ENCODE results near the gene LBHD1.
"Not testable (repeated sequence)": the region's sequence is repeated elsewhere in the genome, so short reads cannot be mapped to it uniquely, and the experiment has no call there.

The LBHD1 gene

DNA sequence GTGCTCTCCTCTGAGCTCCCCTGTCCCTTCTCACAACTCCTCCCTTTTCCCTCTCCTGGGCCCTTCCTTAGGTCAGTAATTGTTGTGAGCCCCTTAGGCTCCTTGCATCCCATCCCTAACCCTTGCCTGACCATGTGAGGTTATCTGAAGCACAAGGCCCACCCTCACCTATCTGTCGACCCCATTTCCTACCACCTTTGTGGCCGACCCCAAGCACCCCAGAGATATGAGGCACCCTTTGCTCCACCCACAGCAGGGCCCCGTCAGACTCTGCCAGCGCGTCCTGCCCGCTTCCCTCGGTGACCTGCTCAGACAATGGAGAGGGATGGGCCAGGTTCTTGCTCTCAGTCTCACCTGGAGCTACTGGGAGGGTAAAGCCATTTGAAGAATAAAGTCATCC, 36.7 kb upstream of the LBHD1 start:
- peaks cover 21% of the 10 kb centered on the region for H3K4me1 ChIP-seq (ENCODE audit: insufficient read depth, low read length)
- peak overlapping the region; percentile 95 for H3K9ac ChIP-seq (ENCODE audit: low read depth, low read length)
- peak overlapping the region; percentile 82 for H3K4me3 ChIP-seq (ENCODE audit: low read length)
- WGBS: 17% methylated on average over 7 of the region's 7 CpGs
- H3K9me3 ChIP-seq (ENCODE audit: insufficient read depth, low read depth, low read length): no peaks in the 10 kb centered on the region
- H3K36me3 ChIP-seq (ENCODE audit: insufficient read depth, low read length): peaks cover 41% of the 10 kb centered on the region
- no peaks in the 10 kb centered on the region for H3K27me3 ChIP-seq (ENCODE audit: insufficient read depth, low read length)
- H3K27ac ChIP-seq (ENCODE audit: low read depth, low read length): peak overlapping the region; percentile 83

DNA sequence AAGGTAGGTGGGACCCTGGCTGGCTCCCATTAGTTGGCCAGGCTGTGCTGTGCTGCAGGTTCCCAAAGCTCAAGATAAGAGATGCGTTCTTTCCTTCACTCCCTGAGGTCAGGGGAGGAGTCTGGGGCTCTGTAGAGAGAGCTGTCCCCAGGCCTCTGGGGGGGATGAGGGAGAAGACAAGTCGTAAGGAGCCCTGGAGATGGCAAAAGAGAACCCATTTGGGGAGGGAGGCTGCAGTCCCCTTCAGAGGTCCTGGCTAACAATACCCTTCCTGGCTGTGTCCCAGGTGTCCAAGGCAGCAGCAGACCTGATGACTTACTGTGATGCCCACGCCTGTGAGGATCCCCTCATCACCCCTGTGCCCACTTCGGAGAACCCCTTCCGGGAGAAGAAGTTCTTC, 36.3 kb upstream of the LBHD1 start:
- H3K9me3 ChIP-seq (ENCODE audit: insufficient read depth, low read depth, low read length): no peaks in the 10 kb centered on the region
- WGBS: 80% methylated on average over 5 of the region's 5 CpGs
- H3K4me3 ChIP-seq (ENCODE audit: low read length): peak overlapping the region; percentile 82
- 0 out of 2 replicates have a peak overlapping the region, but pooled peaks have one; percentile 83 for H3K27ac ChIP-seq (ENCODE audit: low read depth, low read length)
- H3K9ac ChIP-seq (ENCODE audit: low read depth, low read length): no peak overlapping the region
- H3K36me3 ChIP-seq (ENCODE audit: insufficient read depth, low read length): peaks cover 37% of the 10 kb centered on the region
- no peaks in the 10 kb centered on the region for H3K27me3 ChIP-seq (ENCODE audit: insufficient read depth, low read length)
- H3K4me1 ChIP-seq (ENCODE audit: insufficient read depth, low read length): peaks cover 21% of the 10 kb centered on the region

DNA sequence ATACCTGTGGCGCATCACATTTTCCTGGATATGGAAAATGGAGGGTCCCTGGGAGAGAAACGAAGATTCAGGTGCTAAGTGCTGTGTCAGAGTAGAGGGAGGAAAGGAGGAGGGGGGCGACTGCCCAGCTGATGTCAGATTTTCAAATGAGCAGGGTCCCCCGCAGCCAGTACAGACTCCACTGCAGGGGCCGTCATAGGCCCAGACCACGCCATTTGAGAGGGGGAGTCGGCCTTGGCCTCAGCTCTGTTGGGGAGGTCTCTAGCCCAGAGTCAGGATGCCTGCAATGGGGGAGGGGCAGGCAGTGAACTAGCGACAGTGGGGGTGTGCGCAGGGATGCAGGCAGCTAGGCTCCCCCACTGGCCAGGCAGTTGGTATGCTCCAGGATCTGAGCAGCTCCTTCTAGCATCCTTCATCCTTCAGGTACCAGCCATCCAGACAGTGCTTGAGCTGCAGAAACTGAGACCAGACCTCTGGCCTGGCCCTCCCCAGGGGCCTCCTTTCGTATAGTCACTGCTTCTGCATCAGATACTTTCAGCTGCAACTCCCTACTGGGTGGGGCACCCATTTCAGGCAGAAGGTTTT, 35.3 kb upstream of the LBHD1 start, which contains the start of the genes BSCL2 and GNG3:
TSS of gene BSCL2 (minus strand) at position 148 of the 585 bp plus-strand sequence. CDS start 229 bp downstream, outside the sequence.
TSS of gene GNG3 (plus strand) at position 400 of the 585 bp plus-strand sequence. CDS start 620 bp downstream, outside the sequence.
- peak within 1 kb of the TSS; percentile 77 for H3K9ac ChIP-seq (ENCODE audit: low read depth, low read length)
- H3K36me3 ChIP-seq (ENCODE audit: insufficient read depth, low read length): peaks cover 28% of the 10 kb centered on the region
- H3K4me3 ChIP-seq (ENCODE audit: low read length): peak within 1 kb of the TSS; percentile 82
- 3% methylated on average over 9 of the region's 10 CpGs for WGBS
- peak within 1 kb of the TSS; percentile 80; the same call in 1 of the 2 replicates for H3K27ac ChIP-seq (ENCODE audit: low read depth, low read length)
- no peaks in the 10 kb centered on the region for H3K9me3 ChIP-seq (ENCODE audit: insufficient read depth, low read depth, low read length)
- H3K4me1 ChIP-seq (ENCODE audit: insufficient read depth, low read length): peaks cover 21% of the 10 kb centered on the region
- no peaks in the 10 kb centered on the region for H3K27me3 ChIP-seq (ENCODE audit: insufficient read depth, low read length)

DNA sequence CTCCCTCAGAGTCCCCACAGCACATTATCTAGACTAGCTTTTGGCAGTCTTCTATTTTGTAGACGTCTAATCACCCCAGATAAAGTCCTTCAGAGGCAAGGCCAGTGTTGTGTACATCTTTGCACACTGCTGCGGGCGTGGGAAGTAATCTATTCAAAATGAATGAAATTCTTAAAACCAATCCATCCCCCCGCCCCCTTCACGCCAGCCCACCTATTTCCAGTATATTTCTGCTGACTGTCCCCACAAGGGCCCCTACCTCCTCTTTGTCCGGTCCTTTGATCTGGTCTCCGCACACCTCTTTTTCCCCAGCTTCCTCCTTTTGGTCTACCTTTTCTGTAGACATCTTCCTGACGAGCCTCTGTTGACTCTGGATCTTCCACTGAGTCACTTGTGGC, 34.8 kb upstream of the LBHD1 start:
- Histone ChIP-seq H3K27ac (ENCODE audit: low read depth, low read length) (peak overlapping the region; percentile 80; the same call in 1 of the 2 replicates), H3K27me3 (ENCODE audit: insufficient read depth, low read length) (no peaks in the 10 kb centered on the region), H3K36me3 (ENCODE audit: insufficient read depth, low read length) (peaks cover 26% of the 10 kb centered on the region), H3K4me3 (ENCODE audit: low read length) (peak overlapping the region; percentile 81), H3K9ac (ENCODE audit: low read depth, low read length) (peak overlapping the region; percentile 77), H3K4me1 (ENCODE audit: insufficient read depth, low read length) (peaks cover 21% of the 10 kb centered on the region), H3K9me3 (ENCODE audit: insufficient read depth, low read depth, low read length) (no peaks in the 10 kb centered on the region)
- WGBS: 8% methylated on average over 8 of the region's 8 CpGs

DNA sequence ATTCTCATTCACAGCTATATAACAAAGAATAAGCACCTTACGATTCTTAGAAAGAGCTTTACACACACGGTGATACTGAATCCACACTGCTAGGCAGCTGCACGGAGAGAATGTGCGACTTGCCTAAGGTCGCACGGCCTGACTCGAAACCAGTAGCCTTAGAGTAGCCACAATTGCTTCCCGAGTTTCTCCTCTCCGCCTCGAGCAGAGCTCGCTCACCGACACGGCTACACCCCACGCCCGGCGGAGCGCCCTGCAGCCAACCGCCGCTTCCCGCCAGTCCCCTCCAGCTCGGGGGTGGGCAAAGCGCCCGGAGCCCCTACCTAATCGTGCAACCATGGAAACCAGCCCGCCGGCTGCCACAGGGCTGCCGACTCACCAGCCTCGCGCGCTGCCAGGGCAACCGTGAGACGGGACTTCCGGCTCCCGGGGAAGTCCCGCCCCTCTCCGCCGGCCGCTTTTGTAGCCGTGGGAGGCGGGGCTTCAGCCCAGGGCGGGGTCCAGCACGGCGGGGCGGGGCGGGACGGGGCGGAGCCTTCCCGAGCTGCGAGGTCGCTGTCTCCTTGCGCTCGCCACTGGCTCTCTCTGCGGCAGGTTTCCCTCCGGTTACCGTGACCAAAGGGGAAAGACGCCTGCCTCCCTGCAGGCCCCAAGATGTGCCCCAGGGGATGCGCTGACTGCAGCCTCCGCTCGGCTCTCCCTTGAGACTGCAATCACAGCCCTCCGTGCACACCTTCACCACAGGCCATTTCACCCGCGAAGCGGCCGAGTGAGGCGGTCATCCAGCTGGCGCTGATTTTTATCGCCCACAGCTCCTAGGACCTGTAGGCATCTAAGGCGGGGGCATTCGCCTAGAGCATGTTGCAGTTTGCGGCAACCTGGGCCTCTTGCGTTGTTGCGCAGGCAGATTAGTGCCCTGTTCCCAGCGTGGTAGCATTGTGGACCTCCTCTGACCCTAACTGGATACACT, 34.1 kb upstream of the LBHD1 start:
- 1% methylated on average over 73 of the region's 73 CpGs for WGBS
- Histone ChIP-seq H3K36me3 (ENCODE audit: insufficient read depth, low read length) (peaks cover 26% of the 10 kb centered on the region), H3K27ac (ENCODE audit: low read depth, low read length) (peak overlapping the region; percentile 80), H3K9ac (ENCODE audit: low read depth, low read length) (peak overlapping the region; percentile 80), H3K4me3 (ENCODE audit: low read length) (peak overlapping the region; percentile 81), H3K9me3 (ENCODE audit: insufficient read depth, low read depth, low read length) (no peaks in the 10 kb centered on the region), H3K4me1 (ENCODE audit: insufficient read depth, low read length) (peaks cover 21% of the 10 kb centered on the region), H3K27me3 (ENCODE audit: insufficient read depth, low read length) (no peaks in the 10 kb centered on the region)

DNA sequence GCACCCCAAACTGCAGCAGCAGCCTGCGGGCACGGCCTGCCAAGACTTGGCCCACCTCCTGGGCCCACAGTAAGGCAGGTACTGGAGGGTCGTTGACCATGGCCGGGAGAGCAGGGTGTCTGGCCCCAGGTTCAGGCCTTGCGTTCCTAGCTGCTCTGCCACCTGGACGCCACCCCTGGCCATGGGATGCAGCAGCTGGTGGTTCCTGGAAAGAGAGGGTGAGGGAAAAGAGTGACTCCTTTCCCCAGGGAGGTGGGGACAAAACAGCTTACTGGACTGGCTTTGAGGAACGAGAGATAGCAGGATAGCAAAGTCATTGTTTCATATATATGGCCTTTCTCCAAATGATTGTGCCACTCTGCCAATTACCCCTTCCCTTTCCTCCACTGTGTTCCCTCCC, 33.3 kb upstream of the LBHD1 start:
- H3K9ac ChIP-seq (ENCODE audit: low read depth, low read length): peak overlapping the region; percentile 80
- WGBS: 81% methylated on average over 7 of the region's 7 CpGs
- H3K36me3 ChIP-seq (ENCODE audit: insufficient read depth, low read length): peaks cover 27% of the 10 kb centered on the region
- no peaks in the 10 kb centered on the region for H3K9me3 ChIP-seq (ENCODE audit: insufficient read depth, low read depth, low read length)
- peak overlapping the region; percentile 81 for H3K4me3 ChIP-seq (ENCODE audit: low read length)
- H3K27me3 ChIP-seq (ENCODE audit: insufficient read depth, low read length): no peaks in the 10 kb centered on the region
- H3K27ac ChIP-seq (ENCODE audit: low read depth, low read length): peak overlapping the region; percentile 33; the same call in 1 of the 2 replicates
- peaks cover 21% of the 10 kb centered on the region for H3K4me1 ChIP-seq (ENCODE audit: insufficient read depth, low read length)

DNA sequence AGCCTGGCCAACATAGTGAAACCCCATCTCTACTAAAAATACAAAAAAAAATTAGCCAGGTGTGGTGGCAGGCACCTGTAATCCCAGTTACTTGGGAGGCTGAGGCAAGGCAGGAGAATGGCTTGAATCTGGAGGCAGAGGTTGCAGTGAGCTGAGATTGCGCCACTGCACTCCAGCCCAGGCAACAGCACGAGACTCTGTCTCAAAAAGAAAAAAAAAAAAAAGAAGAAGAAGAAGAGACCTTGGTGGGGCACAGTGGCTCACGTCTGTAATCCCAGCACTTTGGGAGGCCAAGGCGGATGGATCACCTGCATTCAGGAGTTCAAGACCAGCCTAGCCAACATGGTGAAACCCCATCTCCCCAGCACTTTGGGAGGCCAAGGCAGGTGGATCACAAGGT, 31.9 kb upstream of the LBHD1 start:
- H3K9ac ChIP-seq (ENCODE audit: low read depth, low read length); H3K27ac ChIP-seq (ENCODE audit: low read depth, low read length); H3K9me3 ChIP-seq (ENCODE audit: insufficient read depth, low read depth, low read length); H3K4me3 ChIP-seq (ENCODE audit: low read length); H3K27me3 ChIP-seq (ENCODE audit: insufficient read depth, low read length): not testable (repeated sequence)
- peaks cover 27% of the 10 kb centered on the region for H3K36me3 ChIP-seq (ENCODE audit: insufficient read depth, low read length)
- H3K4me1 ChIP-seq (ENCODE audit: insufficient read depth, low read length): peaks cover 13% of the 10 kb centered on the region; the same call in 1 of the 2 replicates
- WGBS: 96% methylated on average over 4 of the region's 4 CpGs

DNA sequence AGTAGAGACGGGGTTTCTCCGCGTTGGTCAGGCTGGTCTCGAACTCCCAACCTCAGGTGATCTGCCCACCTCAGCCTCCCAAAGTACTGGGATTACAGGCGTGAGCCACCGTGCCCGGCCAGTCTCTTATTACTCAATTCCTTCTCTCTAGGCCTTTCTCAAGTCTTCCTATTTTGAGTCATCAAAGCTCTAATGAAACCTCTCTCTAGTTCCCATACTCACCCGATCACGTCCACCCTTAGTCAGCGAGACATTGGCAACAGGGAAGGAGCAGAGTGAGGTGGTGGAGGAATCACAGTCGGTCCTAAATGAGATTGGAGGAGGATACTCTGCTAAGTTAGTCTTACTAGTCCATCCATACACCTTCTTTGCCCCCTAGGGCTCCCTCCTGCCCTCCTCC, 30.2 kb upstream of the LBHD1 start:
- H3K9ac ChIP-seq (ENCODE audit: low read depth, low read length): no peak overlapping the region
- H3K9me3 ChIP-seq (ENCODE audit: insufficient read depth, low read depth, low read length): no peaks in the 10 kb centered on the region
- 96% methylated on average over 8 of the region's 11 CpGs for WGBS
- peaks cover 5% of the 10 kb centered on the region; the same call in 1 of the 2 replicates for H3K4me1 ChIP-seq (ENCODE audit: insufficient read depth, low read length)
- no peak overlapping the region for H3K4me3 ChIP-seq (ENCODE audit: low read length)
- H3K27ac ChIP-seq (ENCODE audit: low read depth, low read length): no peak overlapping the region
- no peaks in the 10 kb centered on the region for H3K27me3 ChIP-seq (ENCODE audit: insufficient read depth, low read length)
- H3K36me3 ChIP-seq (ENCODE audit: insufficient read depth, low read length): peaks cover 30% of the 10 kb centered on the region

DNA sequence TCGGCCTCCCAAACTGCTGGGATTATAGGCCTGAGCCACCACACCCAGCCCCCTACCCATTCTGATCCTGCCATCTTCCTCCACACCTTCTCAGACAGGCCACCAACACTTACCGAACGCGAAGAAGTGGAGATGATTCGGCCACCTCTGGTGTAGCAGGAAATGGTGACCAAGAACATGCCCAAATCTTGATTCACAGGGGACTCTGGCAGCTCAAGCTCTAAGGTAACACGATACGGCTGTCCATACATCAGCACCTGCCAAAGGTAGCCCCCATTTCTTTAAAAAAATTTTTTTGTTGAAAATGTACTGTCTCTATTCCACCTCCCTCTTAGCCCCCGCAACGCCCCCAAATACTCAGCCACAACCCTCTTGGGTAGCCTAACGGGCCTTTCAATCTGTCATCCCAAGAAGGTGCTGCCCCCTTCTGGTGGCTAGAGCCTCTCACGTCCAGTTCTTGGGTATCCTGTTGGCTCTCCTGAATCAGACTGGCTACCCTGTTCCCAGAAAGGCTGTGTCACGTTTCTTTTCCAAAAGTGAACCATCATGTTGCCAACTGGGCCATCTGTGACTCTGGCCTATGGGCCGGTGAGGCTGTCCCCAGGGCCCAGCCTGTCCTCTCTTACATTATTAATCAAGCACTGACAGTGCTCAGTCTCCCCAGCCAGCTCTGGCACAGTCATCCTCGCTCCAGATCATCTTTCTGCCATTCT, 22.5 kb upstream of the LBHD1 start:
- WGBS: 72% methylated on average over 14 of the region's 14 CpGs
- H3K4me1 ChIP-seq (ENCODE audit: insufficient read depth, low read length): no peaks in the 10 kb centered on the region
- no peak overlapping the region for H3K4me3 ChIP-seq (ENCODE audit: low read length)
- H3K9ac ChIP-seq (ENCODE audit: low read depth, low read length): no peak overlapping the region
- H3K9me3 ChIP-seq (ENCODE audit: insufficient read depth, low read depth, low read length): no peaks in the 10 kb centered on the region
- no peak overlapping the region for H3K27ac ChIP-seq (ENCODE audit: low read depth, low read length)
- H3K36me3 ChIP-seq (ENCODE audit: insufficient read depth, low read length): peaks cover 47% of the 10 kb centered on the region
- H3K27me3 ChIP-seq (ENCODE audit: insufficient read depth, low read length): no peaks in the 10 kb centered on the region

DNA sequence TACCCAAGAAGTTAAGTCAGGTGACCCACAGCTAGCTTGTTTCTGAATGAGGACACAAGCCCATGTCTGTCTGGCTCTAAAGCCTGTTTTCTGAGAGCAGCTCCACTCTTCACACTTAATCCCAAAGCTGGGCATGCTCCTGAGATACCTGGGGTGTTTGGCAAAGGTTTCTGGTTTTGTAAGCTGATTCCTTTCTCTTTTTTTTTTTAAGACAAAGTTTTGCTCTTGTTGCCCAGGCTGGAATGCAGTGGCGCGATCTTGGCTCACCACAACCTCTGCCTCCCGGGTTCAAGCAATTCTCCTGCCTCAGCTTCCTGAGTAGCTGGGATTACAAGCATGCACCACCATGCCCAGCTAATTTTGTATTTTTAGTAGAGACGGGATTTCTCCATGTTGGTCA, 21.6 kb upstream of the LBHD1 start:
- not testable (repeated sequence) for H3K4me1 ChIP-seq (ENCODE audit: insufficient read depth, low read length); H3K27me3 ChIP-seq (ENCODE audit: insufficient read depth, low read length)

More for the DNA sequence above, 21.6 kb upstream of the LBHD1 start:
- H3K36me3 ChIP-seq (ENCODE audit: insufficient read depth, low read length): peaks cover 47% of the 10 kb centered on the region
- H3K9ac ChIP-seq (ENCODE audit: low read depth, low read length); H3K27ac ChIP-seq (ENCODE audit: low read depth, low read length); H3K4me3 ChIP-seq (ENCODE audit: low read length); H3K9me3 ChIP-seq (ENCODE audit: insufficient read depth, low read depth, low read length): not testable (repeated sequence)
- 98% methylated on average over 2 of the region's 4 CpGs for WGBS

Measured in HUES64 (cell line).